HEK293 (cell line): Measurements from ENCODE around the gene VAV3.

Experiments
- CTCF ChIA-PET: fragments of 350-600 bp; formaldehyde crosslinking; extraction: SDS; loops from one replicate; lab custom pipeline; 2021; ENCODE audit warnings: antibody characterized with exemption; lab: Yijun Ruan, JAX
- POLR2A ChIA-PET: fragments of 300-600 bp; formaldehyde crosslinking; extraction: SDS; loops from one replicate; lab custom pipeline; 2020; ENCODE audit warnings: antibody characterized with exemption, inconsistent platforms; lab: Yijun Ruan, JAX
- H3K27ac ChIP-seq: fragments of 200-500 bp; sonication (Bioruptor generic); 2 replicates; pipeline ENCODE4 v1.5.1; 2014; ENCODE audit warnings: low read depth, low read length, control low read depth, inconsistent platforms; ENCODE audit errors: extremely low read depth
- H3K36me3 ChIP-seq, 2 experiments: fragments of 200-500 bp in 1 of 2; sonication (Bioruptor generic) in 1 of 2; 1 replicate in 1 of 2; 2 replicates in 1 of 2; pipeline ENCODE4 v1.5.1; 2014 to 2017; ENCODE audit warnings: inconsistent platforms in 2 of 2, low read length in 2 of 2; ENCODE audit not compliant: control insufficient read depth in 2 of 2, insufficient read depth in 1 of 2
- H3K4me1 ChIP-seq: fragments of 200-500 bp; sonication (Bioruptor generic); 2 replicates; pipeline ENCODE4 v1.5.1; 2014; ENCODE audit warnings: mild to moderate bottlenecking, low read length, inconsistent platforms; ENCODE audit not compliant: control insufficient read depth, insufficient read depth
- H3K4me3 ChIP-seq: 2 replicates; pipeline ENCODE4 v1.5.1; 2011; ENCODE audit warnings: low read depth, mild to moderate bottlenecking, control low read depth, low read length, moderate library complexity
- H3K9me3 ChIP-seq: fragments of 200-500 bp; sonication (Bioruptor generic); 2 replicates; pipeline ENCODE4 v1.5.1; 2014; ENCODE audit warnings: low read depth, low read length, inconsistent platforms; ENCODE audit not compliant: control insufficient read depth, insufficient read depth
- HOXA7 ChIP-seq: sonication (generic); formaldehyde crosslinking; IDR thresholded peaks from 2 replicates; pipeline ENCODE4 v1.8.1; 2022; ENCODE audit warnings: missing genetic modification reagents, borderline replicate concordance
- KLF10 ChIP-seq: fragments of 450-650 bp; IDR thresholded peaks from 2 replicates; pipeline ENCODE4 v1.5.1; 2018; ENCODE audit warnings: missing biosample characterization, mild to moderate bottlenecking, missing genetic modification characterization
- PRDM6 ChIP-seq: fragments of 450-650 bp; formaldehyde crosslinking; IDR thresholded peaks from 2 replicates; pipeline ENCODE4 v1.5.1; 2017; ENCODE audit warnings: missing biosample characterization, missing genetic modification characterization
- TRIM28 ChIP-seq: IDR thresholded peaks from 2 replicates; pipeline ENCODE4 v1.6.1; 2011; ENCODE audit warnings: low read length, control low read depth, borderline replicate concordance
- TSHZ1 ChIP-seq: fragments of 450-650 bp; formaldehyde crosslinking; IDR thresholded peaks from 2 replicates; pipeline ENCODE4 v1.5.1; 2016; ENCODE audit warnings: missing biosample characterization, missing genetic modification characterization, borderline replicate concordance
- YY2 ChIP-seq: fragments of 450-650 bp; formaldehyde crosslinking; IDR thresholded peaks from 2 replicates; pipeline ENCODE4 v1.5.1; 2016; ENCODE audit warnings: missing biosample characterization, missing genetic modification characterization
- ZBTB10 ChIP-seq: fragments of 450-650 bp; formaldehyde crosslinking; IDR thresholded peaks from 2 replicates; pipeline ENCODE4 v1.5.1; 2016; ENCODE audit warnings: missing biosample characterization, missing genetic modification characterization
- ZNF24 ChIP-seq: fragments of 450-650 bp; formaldehyde crosslinking; IDR thresholded peaks from 2 replicates; pipeline ENCODE4 v1.5.1; 2016; ENCODE audit warnings: missing biosample characterization, missing genetic modification characterization
- ZNF302 ChIP-seq: fragments of 450-650 bp; formaldehyde crosslinking; IDR thresholded peaks from 2 replicates; pipeline ENCODE4 v1.5.1; 2016; ENCODE audit warnings: missing biosample characterization, missing genetic modification characterization, low read depth
- ZNF335 ChIP-seq: fragments of 450-650 bp; formaldehyde crosslinking; conservative IDR thresholded peaks from 2 replicates; pipeline ENCODE4 v1.5.1; 2016; ENCODE audit warnings: missing biosample characterization, missing genetic modification characterization
- ZNF391 ChIP-seq: fragments of 450-650 bp; formaldehyde crosslinking; IDR thresholded peaks from 2 replicates; pipeline ENCODE4 v1.5.1; 2016; ENCODE audit warnings: low read depth, missing biosample characterization, missing genetic modification characterization, borderline replicate concordance
- ZNF600 ChIP-seq: fragments of 450-650 bp; formaldehyde crosslinking; IDR thresholded peaks from 2 replicates; pipeline ENCODE4 v1.5.1; 2016; ENCODE audit warnings: missing biosample characterization, missing genetic modification characterization
- ZNF623 ChIP-seq: fragments of 450-650 bp; formaldehyde crosslinking; IDR thresholded peaks from 2 replicates; pipeline ENCODE4 v1.5.1; 2016; ENCODE audit warnings: missing biosample characterization, missing genetic modification characterization
- ZNF837 ChIP-seq: fragments of 450-650 bp; formaldehyde crosslinking; IDR thresholded peaks from 2 replicates; pipeline ENCODE4 v1.5.1; 2016; ENCODE audit warnings: missing biosample characterization, missing genetic modification characterization
- ZNF843 ChIP-seq: fragments of 450-650 bp; formaldehyde crosslinking; IDR thresholded peaks from 2 replicates; pipeline ENCODE4 v1.5.1; 2016; ENCODE audit warnings: missing biosample characterization, missing genetic modification characterization
- ZSCAN23 ChIP-seq: fragments of 450-650 bp; formaldehyde crosslinking; IDR thresholded peaks from 2 replicates; pipeline ENCODE4 v1.5.1; 2016; ENCODE audit warnings: missing biosample characterization, missing genetic modification characterization
- TF ChIP-seq, protein P1 (sequence below): fragments of 450-650 bp; formaldehyde crosslinking; IDR thresholded peaks from 2 replicates; pipeline ENCODE4 v1.5.1; 2016; ENCODE audit warnings: missing biosample characterization, missing genetic modification characterization
- TF ChIP-seq, protein P2 (sequence below): fragments of 450-650 bp; formaldehyde crosslinking; IDR thresholded peaks from 2 replicates; pipeline ENCODE4 v1.5.1; 2017; ENCODE audit warnings: missing biosample characterization, missing genetic modification characterization
- TF ChIP-seq, protein P3 (sequence below): fragments of 450-650 bp; formaldehyde crosslinking; IDR thresholded peaks from 2 replicates; pipeline ENCODE4 v1.5.0; 2017; ENCODE audit warnings: missing biosample characterization, missing genetic modification characterization, borderline replicate concordance
- TF ChIP-seq, protein P4 (sequence below): fragments of 450-650 bp; formaldehyde crosslinking; IDR thresholded peaks from 2 replicates; pipeline ENCODE4; 2016; ENCODE audit warnings: missing biosample characterization, missing genetic modification characterization
- TF ChIP-seq, protein P5 (sequence below): fragments of 450-650 bp; IDR thresholded peaks from 2 replicates; pipeline ENCODE4 v1.5.1; 2018; ENCODE audit warnings: missing biosample characterization, missing genetic modification characterization

The VAV3 gene

DNA sequence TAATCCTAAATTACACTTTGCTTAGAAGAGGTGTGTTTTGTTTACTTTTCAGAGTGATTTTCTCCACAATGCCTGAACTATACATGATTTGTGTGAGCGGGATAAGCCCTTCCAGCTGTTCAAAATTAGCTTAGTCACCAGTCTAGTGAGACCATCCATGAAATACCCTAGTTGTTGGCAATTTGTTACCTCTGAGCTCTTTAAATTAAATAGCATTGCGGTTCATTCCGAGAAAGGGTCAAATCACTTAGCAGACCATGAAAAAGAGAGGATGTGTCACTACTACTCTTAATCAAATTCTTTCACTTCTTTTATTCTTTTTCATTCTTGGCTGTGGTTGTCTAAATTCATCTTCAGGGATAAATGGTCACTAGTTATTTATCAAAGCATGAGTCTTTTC lies 11.9 kb upstream of the VAV3 start:
- no peak overlapping the region for H3K4me3 ChIP-seq
- H3K27ac ChIP-seq, result no peak overlapping the region
- CTCF ChIA-PET, result interaction anchor here (1.3 to 1.9 kb wide), 3 partner anchors 148 to 194 kb away, joined by 4 to 7 read pairs (median 5); no protein-coding TSS in a partner anchor
- H3K4me1 ChIP-seq, result peaks cover 9% of the 10 kb centered on the region; the same call in 1 of the 2 replicates
- no peaks in the 10 kb centered on the region for H3K9me3 ChIP-seq
- POLR2A ChIA-PET, result interaction anchor here (1.5 kb wide), 1 partner anchor 12 kb away, joined by 7 read pairs; the partner anchor contains the start of gene VAV3
- H3K36me3 ChIP-seq, result no peaks in the 10 kb centered on the region
- TF ChIP-seq, protein P1, sequence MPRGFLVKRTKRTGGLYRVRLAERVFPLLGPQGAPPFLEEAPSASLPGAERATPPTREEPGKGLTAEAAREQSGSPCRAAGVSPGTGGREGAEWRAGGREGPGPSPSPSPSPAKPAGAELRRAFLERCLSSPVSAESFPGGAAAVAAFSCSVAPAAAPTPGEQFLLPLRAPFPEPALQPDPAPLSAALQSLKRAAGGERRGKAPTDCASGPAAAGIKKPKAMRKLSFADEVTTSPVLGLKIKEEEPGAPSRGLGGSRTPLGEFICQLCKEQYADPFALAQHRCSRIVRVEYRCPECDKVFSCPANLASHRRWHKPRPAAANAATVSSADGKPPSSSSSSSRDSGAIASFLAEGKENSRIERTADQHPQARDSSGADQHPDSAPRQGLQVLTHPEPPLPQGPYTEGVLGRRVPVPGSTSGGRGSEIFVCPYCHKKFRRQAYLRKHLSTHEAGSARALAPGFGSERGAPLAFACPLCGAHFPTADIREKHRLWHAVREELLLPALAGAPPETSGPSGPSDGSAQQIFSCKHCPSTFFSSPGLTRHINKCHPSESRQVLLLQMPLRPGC, result no peak
- TF ChIP-seq PRDM6 (peak; percentile 45), ZNF335 (tag by site-specific recombination) (no peak), HOXA7 (CRISPR knock-in tag) (no peak), ZNF24 (tag by site-specific recombination) (no peak), ZSCAN23 (no peak), ZNF843 (tag by site-specific recombination) (0 out of 2 replicates have a peak, but pooled peaks have one; percentile 25), KLF10 (tag by site-specific recombination) (0 out of 2 replicates have a peak, but pooled peaks have one; percentile 39), YY2 (no peak), ZNF837 (tag by site-specific recombination) (no peak), TRIM28 (no peak), ZNF600 (tag by site-specific recombination) (no peak), TSHZ1 (tag by site-specific recombination) (0 out of 2 replicates have a peak, but pooled peaks have one; percentile 22), ZNF391 (tag by site-specific recombination) (no peak), ZNF302 (tag by site-specific recombination) (no peak), ZBTB10 (tag by site-specific recombination) (no peak), ZNF623 (tag by site-specific recombination) (no peak)
- TF ChIP-seq, protein P2, sequence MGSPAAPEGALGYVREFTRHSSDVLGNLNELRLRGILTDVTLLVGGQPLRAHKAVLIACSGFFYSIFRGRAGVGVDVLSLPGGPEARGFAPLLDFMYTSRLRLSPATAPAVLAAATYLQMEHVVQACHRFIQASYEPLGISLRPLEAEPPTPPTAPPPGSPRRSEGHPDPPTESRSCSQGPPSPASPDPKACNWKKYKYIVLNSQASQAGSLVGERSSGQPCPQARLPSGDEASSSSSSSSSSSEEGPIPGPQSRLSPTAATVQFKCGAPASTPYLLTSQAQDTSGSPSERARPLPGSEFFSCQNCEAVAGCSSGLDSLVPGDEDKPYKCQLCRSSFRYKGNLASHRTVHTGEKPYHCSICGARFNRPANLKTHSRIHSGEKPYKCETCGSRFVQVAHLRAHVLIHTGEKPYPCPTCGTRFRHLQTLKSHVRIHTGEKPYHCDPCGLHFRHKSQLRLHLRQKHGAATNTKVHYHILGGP, result 0 out of 2 replicates have a peak, but pooled peaks have one; percentile 42
- TF ChIP-seq, protein P3, sequence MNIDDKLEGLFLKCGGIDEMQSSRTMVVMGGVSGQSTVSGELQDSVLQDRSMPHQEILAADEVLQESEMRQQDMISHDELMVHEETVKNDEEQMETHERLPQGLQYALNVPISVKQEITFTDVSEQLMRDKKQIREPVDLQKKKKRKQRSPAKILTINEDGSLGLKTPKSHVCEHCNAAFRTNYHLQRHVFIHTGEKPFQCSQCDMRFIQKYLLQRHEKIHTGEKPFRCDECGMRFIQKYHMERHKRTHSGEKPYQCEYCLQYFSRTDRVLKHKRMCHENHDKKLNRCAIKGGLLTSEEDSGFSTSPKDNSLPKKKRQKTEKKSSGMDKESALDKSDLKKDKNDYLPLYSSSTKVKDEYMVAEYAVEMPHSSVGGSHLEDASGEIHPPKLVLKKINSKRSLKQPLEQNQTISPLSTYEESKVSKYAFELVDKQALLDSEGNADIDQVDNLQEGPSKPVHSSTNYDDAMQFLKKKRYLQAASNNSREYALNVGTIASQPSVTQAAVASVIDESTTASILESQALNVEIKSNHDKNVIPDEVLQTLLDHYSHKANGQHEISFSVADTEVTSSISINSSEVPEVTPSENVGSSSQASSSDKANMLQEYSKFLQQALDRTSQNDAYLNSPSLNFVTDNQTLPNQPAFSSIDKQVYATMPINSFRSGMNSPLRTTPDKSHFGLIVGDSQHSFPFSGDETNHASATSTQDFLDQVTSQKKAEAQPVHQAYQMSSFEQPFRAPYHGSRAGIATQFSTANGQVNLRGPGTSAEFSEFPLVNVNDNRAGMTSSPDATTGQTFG (tag by site-specific recombination), result no peak
- TF ChIP-seq, protein P4, sequence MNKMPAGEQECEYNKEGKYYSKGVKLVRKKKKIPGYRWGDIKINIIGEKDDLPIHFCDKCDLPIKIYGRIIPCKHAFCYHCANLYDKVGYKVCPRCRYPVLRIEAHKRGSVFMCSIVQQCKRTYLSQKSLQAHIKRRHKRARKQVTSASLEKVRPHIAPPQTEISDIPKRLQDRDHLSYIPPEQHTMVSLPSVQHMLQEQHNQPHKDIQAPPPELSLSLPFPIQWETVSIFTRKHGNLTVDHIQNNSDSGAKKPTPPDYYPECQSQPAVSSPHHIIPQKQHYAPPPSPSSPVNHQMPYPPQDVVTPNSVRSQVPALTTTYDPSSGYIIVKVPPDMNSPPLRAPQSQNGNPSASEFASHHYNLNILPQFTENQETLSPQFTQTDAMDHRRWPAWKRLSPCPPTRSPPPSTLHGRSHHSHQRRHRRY (tag by site-specific recombination), result no peak
- TF ChIP-seq, protein P5, sequence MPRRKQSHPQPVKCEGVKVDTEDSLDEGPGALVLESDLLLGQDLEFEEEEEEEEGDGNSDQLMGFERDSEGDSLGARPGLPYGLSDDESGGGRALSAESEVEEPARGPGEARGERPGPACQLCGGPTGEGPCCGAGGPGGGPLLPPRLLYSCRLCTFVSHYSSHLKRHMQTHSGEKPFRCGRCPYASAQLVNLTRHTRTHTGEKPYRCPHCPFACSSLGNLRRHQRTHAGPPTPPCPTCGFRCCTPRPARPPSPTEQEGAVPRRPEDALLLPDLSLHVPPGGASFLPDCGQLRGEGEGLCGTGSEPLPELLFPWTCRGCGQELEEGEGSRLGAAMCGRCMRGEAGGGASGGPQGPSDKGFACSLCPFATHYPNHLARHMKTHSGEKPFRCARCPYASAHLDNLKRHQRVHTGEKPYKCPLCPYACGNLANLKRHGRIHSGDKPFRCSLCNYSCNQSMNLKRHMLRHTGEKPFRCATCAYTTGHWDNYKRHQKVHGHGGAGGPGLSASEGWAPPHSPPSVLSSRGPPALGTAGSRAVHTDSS (tag by site-specific recombination), result no peak
